Suprapubic skin (tissue), 3 donors: ENCODE measurements around the gene PCNX1.

Source experiments
- POLR2AphosphoS5 ChIP-seq, 3 donors: sonication (generic); formaldehyde crosslinking; IDR thresholded peaks; one replicate each; pipeline ENCODE4 v1.6.1; 2017; ENCODE audit warnings: antibody characterized with exemption in 3 of 3
- TF ChIP-seq, protein P1 (sequence below), 2 donors: fragments of 200-600 bp in 1 of 2; fragments of 450-650 bp in 1 of 2; sonication (generic) in 1 of 2; IDR thresholded peaks; one replicate each; pipeline ENCODE4 v1.5.1; 2016 to 2019; ENCODE audit warnings: antibody characterized with exemption in 2 of 2, mild to moderate bottlenecking in 1 of 2, moderate library complexity in 1 of 2

- TF ChIP-seq, protein P1, sequence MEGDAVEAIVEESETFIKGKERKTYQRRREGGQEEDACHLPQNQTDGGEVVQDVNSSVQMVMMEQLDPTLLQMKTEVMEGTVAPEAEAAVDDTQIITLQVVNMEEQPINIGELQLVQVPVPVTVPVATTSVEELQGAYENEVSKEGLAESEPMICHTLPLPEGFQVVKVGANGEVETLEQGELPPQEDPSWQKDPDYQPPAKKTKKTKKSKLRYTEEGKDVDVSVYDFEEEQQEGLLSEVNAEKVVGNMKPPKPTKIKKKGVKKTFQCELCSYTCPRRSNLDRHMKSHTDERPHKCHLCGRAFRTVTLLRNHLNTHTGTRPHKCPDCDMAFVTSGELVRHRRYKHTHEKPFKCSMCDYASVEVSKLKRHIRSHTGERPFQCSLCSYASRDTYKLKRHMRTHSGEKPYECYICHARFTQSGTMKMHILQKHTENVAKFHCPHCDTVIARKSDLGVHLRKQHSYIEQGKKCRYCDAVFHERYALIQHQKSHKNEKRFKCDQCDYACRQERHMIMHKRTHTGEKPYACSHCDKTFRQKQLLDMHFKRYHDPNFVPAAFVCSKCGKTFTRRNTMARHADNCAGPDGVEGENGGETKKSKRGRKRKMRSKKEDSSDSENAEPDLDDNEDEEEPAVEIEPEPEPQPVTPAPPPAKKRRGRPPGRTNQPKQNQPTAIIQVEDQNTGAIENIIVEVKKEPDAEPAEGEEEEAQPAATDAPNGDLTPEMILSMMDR (IDR thresholded peaks at IDR 0.05) = no peak
- TF ChIP-seq POLR2AphosphoS5 (IDR thresholded peaks at IDR 0.05) = no peak
These were observed 155.5 kb downstream of the PCNX1 start for GRCh38 chr14:71062581-71063303.
